Measurements from ENCODE around the gene KCNQ1. TPM values are rescaled to one million over a fixed set of nuclear protein-coding genes. Genes with fewer than 3 reads are reported as not detected.

Gene KCNQ1
- total RNA-seq, 1 experiment from 2014 or later = 2.3 TPM

GRCh38 chr11:2647167-2647566 lies 202.4 kb downstream of the KCNQ1 start:
- no peaks in the 10 kb centered on the region for H3K23me2 ChIP-seq (ENCODE audit: insufficient read length, low read depth, low read length, poor library complexity, severe bottlenecking)
- H2BK5ac ChIP-seq (ENCODE audit: insufficient read length, low read length) = no peak overlapping the region
- H3K18ac ChIP-seq (ENCODE audit: insufficient read length, low read depth, low read length) = no peak overlapping the region
- H2AFZ ChIP-seq (ENCODE audit: low read length) = no peak overlapping the region
- H3K79me1 ChIP-seq (ENCODE audit: insufficient read depth, low read depth, low read length, poor library complexity, severe bottlenecking) = no peaks in the 10 kb centered on the region
- H3K23ac ChIP-seq (ENCODE audit: insufficient read length, low read depth, low read length) = no peak overlapping the region
- no peak overlapping the region for H2BK12ac ChIP-seq (ENCODE audit: insufficient read length, low read depth, low read length)
- Mint-ChIP-seq H3K27ac (no peak overlapping the region), H3K4me3 (no peak overlapping the region), H3K27me3 (ENCODE audit: low read depth) (peaks cover 95% of the 10 kb centered on the region), H3K36me3 (ENCODE audit: insufficient read depth in 1 of 3, low read depth in 3 of 3) (peaks cover 36 to 59% (median 51%) of the 10 kb centered on the region in 3 experiments), H3K4me1 (no peaks in the 10 kb centered on the region), H3K9me3 (peaks cover 97 to 99% of the 10 kb centered on the region in 2 experiments)
- H4K20me1 ChIP-seq (ENCODE audit: control insufficient read depth, insufficient read depth, insufficient read length) = no peaks in the 10 kb centered on the region
- H2BK120ac ChIP-seq (ENCODE audit: low read depth, low read length, poor library complexity, severe bottlenecking) = no peak overlapping the region
- H2BK15ac ChIP-seq (ENCODE audit: low read depth, low read length) = no peak overlapping the region
- H4K5ac ChIP-seq (ENCODE audit: insufficient read length, low read depth, low read length) = no peak overlapping the region
- no peak overlapping the region for H4K91ac ChIP-seq (ENCODE audit: insufficient read length, low read depth, low read length)
- no CpG with 5 or more reads among the region's 1 CpG for WGBS (ENCODE audit: extremely low coverage, insufficient read length, low lambda C conversion rate)
- no peak for TF ChIP-seq CTCF (conservative IDR thresholded peaks at IDR 0.05)
- H3K4ac ChIP-seq (ENCODE audit: low read depth, low read length) = no peak overlapping the region
- no peak overlapping the region for H3K56ac ChIP-seq (ENCODE audit: insufficient read length, low read depth, low read length)
- no peaks in the 10 kb centered on the region for H3K79me2 ChIP-seq (ENCODE audit: insufficient read depth, low read length)
- no peak overlapping the region for H3K9ac ChIP-seq (ENCODE audit: extremely low read depth, insufficient read length, low read length)
- no peak overlapping the region for H2AK5ac ChIP-seq (ENCODE audit: insufficient read length, low read length)
- H3K27me3 ChIP-seq (ENCODE audit: insufficient read depth, low read length) = peaks cover 4% of the 10 kb centered on the region; the same call in 1 of the 2 replicates
- no peak overlapping the region for H2BK20ac ChIP-seq (ENCODE audit: low read depth, low read length, poor library complexity, severe bottlenecking)
- no peaks in the 10 kb centered on the region for H3K4me1 ChIP-seq (ENCODE audit: insufficient read depth, low read length)
- no peak overlapping the region for H3K14ac ChIP-seq (ENCODE audit: insufficient read depth, low read length)
- H3T11ph ChIP-seq (ENCODE audit: low read length) = no peak overlapping the region
- DNase-seq = no peak
- H4K8ac ChIP-seq (replicated peaks; ENCODE audit: insufficient read length, low read depth, low read length) = no peak overlapping the region
- H3K27ac ChIP-seq (ENCODE audit: insufficient read length, low read depth, low read length) = no peak overlapping the region
- no peak overlapping the region for H3K4me2 ChIP-seq (ENCODE audit: insufficient read depth, insufficient read length, low read length)
- H3K9me3 ChIP-seq (ENCODE audit: control insufficient read depth, low read depth, low read length) = peaks cover 47% of the 10 kb centered on the region

Data from H9 (cell line).